PC-3 (cell line): Measurements from ENCODE around the gene SLC25A29. TPM values are rescaled to one million over a fixed set of nuclear protein-coding genes. Genes with fewer than 3 reads are reported as not detected.

Experiments used
- ATAC-seq: fragments of 200-7000 bp; cut with Tn5 transposase; 2 replicates; pipeline ENCODE4 v1.9.1; 2020; ENCODE audit warnings: mild to moderate bottlenecking, moderate library complexity
- BruUV-seq: library from RNA; stranded (reverse); fragments of 400-500 nt; replicated peaks from 2 replicates; lab custom pipeline; 2021; lab: Mats Ljungman, UMichigan
- CTCF ChIA-PET: fragments of 300-600 bp; sonication (Branson Sonifier 250); formaldehyde crosslinking; loops from one replicate; lab custom pipeline; 2022; ENCODE audit warnings: antibody characterized with exemption; lab: Charles Lee
- POLR2A ChIA-PET: fragments of 300-600 bp; sonication (Branson Sonifier 250); formaldehyde crosslinking; loops from one replicate; lab custom pipeline; 2022; ENCODE audit warnings: antibody characterized with exemption; ENCODE audit not compliant: unreplicated experiment; lab: Charles Lee
- DNase-seq: peaks from one replicate; pipeline ENCODE4 v3.0.0-alpha.2; 2015
- H2AFZ ChIP-seq: fragments of 300-600 bp; sonication (generic); 2 replicates; pipeline ENCODE4 v1.6.0; 2016; ENCODE audit warnings: antibody characterized with exemption, low read length
- H3F3A ChIP-seq: fragments of 300-600 bp; sonication (generic); one replicate; pipeline ENCODE4 v1.6.0; 2017; ENCODE audit warnings: antibody characterized with exemption, low read length, control low read depth, mild to moderate bottlenecking; ENCODE audit not compliant: unreplicated experiment
- H3K27ac ChIP-seq: fragments of 300-600 bp; sonication (generic); 2 replicates; pipeline ENCODE4 v1.5.1; 2016; ENCODE audit warnings: mild to moderate bottlenecking, low read length
- H3K27me3 ChIP-seq: fragments of 300-600 bp; sonication (generic); 2 replicates; pipeline ENCODE4 v1.6.1; 2016; ENCODE audit warnings: low read length, mixed read lengths
- H3K36me3 ChIP-seq: fragments of 300-600 bp; sonication (generic); 2 replicates; pipeline ENCODE4 v1.6.1; 2016; ENCODE audit warnings: low read depth, mixed run types, low read length, mixed read lengths
- H3K4me1 ChIP-seq: fragments of 300-600 bp; sonication (generic); 2 replicates; pipeline ENCODE4 v1.5.1; 2016; ENCODE audit warnings: low read length; ENCODE audit not compliant: insufficient read depth
- H3K4me2 ChIP-seq: fragments of 300-600 bp; sonication (generic); 2 replicates; pipeline ENCODE4 v1.6.0; 2016; ENCODE audit warnings: low read length
- H3K4me3 ChIP-seq: fragments of 300-600 bp; sonication (generic); 2 replicates; pipeline ENCODE4 v1.5.1; 2016; ENCODE audit warnings: mild to moderate bottlenecking, low read length, mixed read lengths
- H3K79me2 ChIP-seq: fragments of 300-600 bp; sonication (generic); 2 replicates; pipeline ENCODE4 v1.6.1; 2017; ENCODE audit warnings: low read length, mixed read lengths
- H3K9ac ChIP-seq: fragments of 300-600 bp; sonication (generic); 2 replicates; pipeline ENCODE4 v1.6.0; 2016; ENCODE audit warnings: mild to moderate bottlenecking, low read length
- H3K9me2 ChIP-seq: fragments of 300-600 bp; sonication (generic); replicated peaks from 2 replicates; pipeline ENCODE4 v1.6.1; 2016; ENCODE audit warnings: mixed run types, low read length, mixed read lengths
- H3K9me3 ChIP-seq: fragments of 300-600 bp; sonication (generic); 2 replicates; pipeline ENCODE4 v1.6.1; 2016; ENCODE audit warnings: low read length, mixed read lengths
- H4K20me1 ChIP-seq: fragments of 300-600 bp; sonication (generic); 2 replicates; pipeline ENCODE4 v1.6.1; 2016; ENCODE audit warnings: low read length, mixed read lengths
- EZH2 ChIP-seq: fragments of 300-600 bp; sonication (generic); IDR thresholded peaks from one replicate; pipeline ENCODE4 v1.6.1; 2017; ENCODE audit warnings: antibody characterized with exemption, mild to moderate bottlenecking, low read length; ENCODE audit not compliant: unreplicated experiment
- EZH2phosphoT487 ChIP-seq: fragments of 300-600 bp; sonication (generic); IDR thresholded peaks from 2 replicates; pipeline ENCODE4 v1.6.1; 2018; ENCODE audit warnings: mild to moderate bottlenecking, antibody characterized with exemption, low read length, borderline replicate concordance
- intact Hi-C: fragments of 100-400 bp; cut with micrococcal nuclease; formaldehyde crosslinking; loops from 2 replicates; pipeline ENCODE4 v1.9.0; 2023
- total RNA-seq: library from RNA; depleted of rRNA; stranded (reverse); fragments of >200 nt; gene quantifications from 2 replicates; pipeline ENCODE4 v1.2.3, GENCODE V29; 2014
- TF ChIP-seq, protein P1 (sequence below): fragments of 300-600 bp; sonication (generic); conservative IDR thresholded peaks from 2 replicates; pipeline ENCODE4 v1.5.1; 2017; ENCODE audit warnings: antibody characterized with exemption, low read depth, mild to moderate bottlenecking, low read length

The SLC25A29 gene
- total RNA-seq, 1 experiment from 2014 or later = 53.9 TPM

DNA sequence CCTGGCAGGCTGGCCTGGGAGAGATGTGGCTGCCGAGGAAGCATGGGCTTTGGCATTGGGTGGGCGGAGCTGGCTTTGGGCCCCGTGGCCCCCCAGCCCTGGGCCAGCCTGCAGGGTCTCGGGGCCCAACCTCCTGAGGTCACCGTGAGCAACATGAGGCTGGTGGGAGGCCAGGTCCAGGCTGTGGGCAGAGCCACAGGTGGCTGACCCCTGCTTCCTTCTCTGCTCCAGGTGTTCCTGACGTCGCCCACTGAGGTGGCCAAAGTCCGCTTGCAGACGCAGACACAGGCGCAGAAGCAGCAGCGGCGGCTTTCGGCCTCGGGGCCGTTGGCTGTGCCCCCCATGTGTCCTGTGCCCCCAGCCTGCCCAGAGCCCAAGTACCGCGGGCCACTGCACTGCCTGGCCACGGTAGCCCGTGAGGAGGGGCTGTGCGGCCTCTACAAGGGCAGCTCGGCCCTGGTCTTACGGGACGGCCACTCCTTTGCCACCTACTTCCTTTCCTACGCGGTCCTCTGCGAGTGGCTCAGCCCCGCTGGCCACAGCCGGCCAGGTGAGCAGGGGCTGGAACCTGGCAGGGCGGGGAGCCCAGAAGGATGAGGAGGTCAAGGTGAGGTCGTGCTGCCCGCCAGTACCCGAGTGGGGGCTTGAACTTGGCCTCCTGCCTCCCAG lies 22.4 kb upstream of the SLC25A29 start:
- DNase-seq (no peak), ATAC-seq (no peak)
- Histone ChIP-seq H3K9me2 (no peaks in the 10 kb centered on the region), H3F3A (no peaks in the 10 kb centered on the region), H3K9ac (no peak overlapping the region), H3K4me2 (no peak overlapping the region), H3K27me3 (no peaks in the 10 kb centered on the region), H4K20me1 (no peaks in the 10 kb centered on the region), H3K4me1 (no peaks in the 10 kb centered on the region), H3K4me3 (no peak overlapping the region), H3K9me3 (no peaks in the 10 kb centered on the region), H3K36me3 (no peaks in the 10 kb centered on the region), H3K79me2 (no peaks in the 10 kb centered on the region), H3K27ac (no peak overlapping the region), H2AFZ (no peak overlapping the region)
- POLR2A ChIA-PET = no interaction called here
- BruUV-seq = no TSS peak
- CTCF ChIA-PET = no interaction called here
- TF ChIP-seq, protein P1, sequence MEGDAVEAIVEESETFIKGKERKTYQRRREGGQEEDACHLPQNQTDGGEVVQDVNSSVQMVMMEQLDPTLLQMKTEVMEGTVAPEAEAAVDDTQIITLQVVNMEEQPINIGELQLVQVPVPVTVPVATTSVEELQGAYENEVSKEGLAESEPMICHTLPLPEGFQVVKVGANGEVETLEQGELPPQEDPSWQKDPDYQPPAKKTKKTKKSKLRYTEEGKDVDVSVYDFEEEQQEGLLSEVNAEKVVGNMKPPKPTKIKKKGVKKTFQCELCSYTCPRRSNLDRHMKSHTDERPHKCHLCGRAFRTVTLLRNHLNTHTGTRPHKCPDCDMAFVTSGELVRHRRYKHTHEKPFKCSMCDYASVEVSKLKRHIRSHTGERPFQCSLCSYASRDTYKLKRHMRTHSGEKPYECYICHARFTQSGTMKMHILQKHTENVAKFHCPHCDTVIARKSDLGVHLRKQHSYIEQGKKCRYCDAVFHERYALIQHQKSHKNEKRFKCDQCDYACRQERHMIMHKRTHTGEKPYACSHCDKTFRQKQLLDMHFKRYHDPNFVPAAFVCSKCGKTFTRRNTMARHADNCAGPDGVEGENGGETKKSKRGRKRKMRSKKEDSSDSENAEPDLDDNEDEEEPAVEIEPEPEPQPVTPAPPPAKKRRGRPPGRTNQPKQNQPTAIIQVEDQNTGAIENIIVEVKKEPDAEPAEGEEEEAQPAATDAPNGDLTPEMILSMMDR = no peak
- TF ChIP-seq EZH2phosphoT487 (no peak), EZH2 (no peak)
- intact Hi-C loops = no loop called here

DNA sequence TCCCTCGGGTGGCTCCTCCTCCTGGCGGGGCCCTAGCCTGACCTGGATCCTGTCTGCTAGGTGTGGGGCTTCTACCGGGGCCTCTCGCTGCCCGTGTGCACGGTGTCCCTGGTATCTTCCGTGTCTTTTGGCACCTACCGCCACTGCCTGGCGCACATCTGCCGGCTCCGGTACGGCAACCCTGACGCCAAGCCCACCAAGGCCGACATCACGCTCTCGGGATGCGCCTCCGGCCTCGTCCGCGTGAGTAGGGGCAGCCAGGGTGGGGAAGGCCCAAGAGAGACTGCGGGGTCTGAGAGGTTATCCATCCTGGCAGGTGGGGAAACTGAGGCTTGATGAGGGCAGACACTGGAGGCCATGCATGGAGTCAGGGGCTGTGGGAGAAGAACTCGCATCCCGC lies 20.9 kb upstream of the SLC25A29 start:
- H3K36me3 ChIP-seq = no peaks in the 10 kb centered on the region
- no peaks in the 10 kb centered on the region for H3K9me3 ChIP-seq
- ChIA-PET CTCF (no interaction called here), POLR2A (no interaction called here)
- no peaks in the 10 kb centered on the region for H3K79me2 ChIP-seq
- TF ChIP-seq EZH2 (no peak), EZH2phosphoT487 (no peak)
- TF ChIP-seq, protein P1 = no peak
- no peaks in the 10 kb centered on the region for H3K27me3 ChIP-seq
- H3K27ac ChIP-seq = no peak overlapping the region
- no peaks in the 10 kb centered on the region for H3K4me1 ChIP-seq
- DNase-seq (no peak), ATAC-seq (no peak)
- no peaks in the 10 kb centered on the region for H4K20me1 ChIP-seq
- intact Hi-C loops = no loop called here
- H3K9me2 ChIP-seq = no peaks in the 10 kb centered on the region
- H3K9ac ChIP-seq = no peak overlapping the region
- H3K4me2 ChIP-seq = no peak overlapping the region
- no TSS peak for BruUV-seq
- no peak overlapping the region for H2AFZ ChIP-seq
- H3F3A ChIP-seq = no peaks in the 10 kb centered on the region
- H3K4me3 ChIP-seq = no peak overlapping the region

DNA sequence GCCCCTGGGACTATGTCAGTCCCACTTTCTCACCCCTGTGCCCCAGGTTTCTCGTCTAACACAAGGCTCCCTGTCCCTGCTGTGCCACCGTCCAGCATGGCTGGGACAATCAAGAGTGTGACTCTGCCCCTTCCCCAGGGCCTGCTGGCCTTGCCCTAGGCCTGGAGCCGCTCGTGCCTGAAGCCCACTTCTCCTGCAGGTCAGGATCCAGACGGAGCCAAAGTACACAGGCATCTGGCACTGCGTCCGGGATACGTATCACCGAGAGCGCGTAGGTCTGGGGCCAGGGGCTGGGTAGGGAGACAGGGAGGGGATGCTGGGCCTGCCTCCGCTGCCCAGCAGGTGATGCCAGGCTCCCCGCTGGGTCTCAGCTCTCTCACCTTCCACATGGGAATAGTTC lies 19.7 kb upstream of the SLC25A29 start:
- intact Hi-C loops = no loop called here
- H3K79me2 ChIP-seq = no peaks in the 10 kb centered on the region
- ATAC-seq = no peak
- POLR2A ChIA-PET = no interaction called here
- H3K36me3 ChIP-seq = no peaks in the 10 kb centered on the region
- no peaks in the 10 kb centered on the region for H3K9me2 ChIP-seq
- CTCF ChIA-PET = interaction anchor here (0.6 kb wide), 1 partner anchor 52 kb away, joined by 3 read pairs; no protein-coding TSS in a partner anchor
- no peak overlapping the region for H3K27ac ChIP-seq
- no peak for DNase-seq
- no peaks in the 10 kb centered on the region for H3K9me3 ChIP-seq
- no peak overlapping the region for H3K4me2 ChIP-seq
- H3K4me3 ChIP-seq = no peak overlapping the region
- no peak overlapping the region for H2AFZ ChIP-seq
- no peaks in the 10 kb centered on the region for H4K20me1 ChIP-seq
- BruUV-seq = no TSS peak
- H3K27me3 ChIP-seq = no peaks in the 10 kb centered on the region
- no peaks in the 10 kb centered on the region for H3K4me1 ChIP-seq
- TF ChIP-seq EZH2 (no peak), EZH2phosphoT487 (no peak)
- TF ChIP-seq, protein P1 = no peak
- no peak overlapping the region for H3K9ac ChIP-seq
- H3F3A ChIP-seq = no peaks in the 10 kb centered on the region
